ENCODE data around the gene AKAIN1.

Gene AKAIN1, protein sequence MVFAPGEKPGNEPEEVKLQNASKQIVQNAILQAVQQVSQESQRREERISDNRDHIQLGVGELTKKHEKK
- long read RNA-seq, result 0 reads

DNA sequence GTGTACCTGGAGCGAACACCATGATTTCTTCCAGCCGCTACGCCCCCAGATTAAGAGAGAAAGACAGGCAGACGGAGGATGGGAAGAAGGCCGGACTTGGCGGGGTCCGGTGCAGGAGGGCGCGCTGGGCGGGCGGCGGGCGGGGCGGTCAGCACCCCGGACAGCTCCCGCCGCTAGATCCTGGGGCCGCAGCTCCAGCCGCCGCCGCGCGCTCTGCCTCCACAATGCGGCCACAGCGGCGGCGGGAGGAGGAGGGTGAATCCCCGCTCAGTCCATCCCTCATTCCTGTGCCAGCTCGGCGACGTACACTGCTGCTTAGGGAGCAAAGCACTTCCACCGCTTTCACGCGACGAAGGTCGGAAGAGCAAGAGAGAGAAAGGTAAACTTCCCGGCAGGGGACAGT is at the start of gene AKAIN1:
TSS of gene AKAIN1 (minus strand) at position 226 of the 403 bp plus-strand sequence. CDS start at position 22, 204 bp downstream.
- DNase-seq (ENCODE audit: low read depth in 1 of 2, low spot score in 1 of 2), result peak in 1 of 2 experiments; percentile 9
- Histone ChIP-seq H3K4me3 (replicated peaks; ENCODE audit: insufficient read depth, low read length) (no peak within 1 kb of the TSS), H3K27me3 (ENCODE audit: insufficient read depth, poor library complexity, severe bottlenecking) (peaks cover 39% of the 10 kb centered on the region), H3K27ac (replicated peaks) (no peak within 1 kb of the TSS)
- TF ChIP-seq, protein P1, sequence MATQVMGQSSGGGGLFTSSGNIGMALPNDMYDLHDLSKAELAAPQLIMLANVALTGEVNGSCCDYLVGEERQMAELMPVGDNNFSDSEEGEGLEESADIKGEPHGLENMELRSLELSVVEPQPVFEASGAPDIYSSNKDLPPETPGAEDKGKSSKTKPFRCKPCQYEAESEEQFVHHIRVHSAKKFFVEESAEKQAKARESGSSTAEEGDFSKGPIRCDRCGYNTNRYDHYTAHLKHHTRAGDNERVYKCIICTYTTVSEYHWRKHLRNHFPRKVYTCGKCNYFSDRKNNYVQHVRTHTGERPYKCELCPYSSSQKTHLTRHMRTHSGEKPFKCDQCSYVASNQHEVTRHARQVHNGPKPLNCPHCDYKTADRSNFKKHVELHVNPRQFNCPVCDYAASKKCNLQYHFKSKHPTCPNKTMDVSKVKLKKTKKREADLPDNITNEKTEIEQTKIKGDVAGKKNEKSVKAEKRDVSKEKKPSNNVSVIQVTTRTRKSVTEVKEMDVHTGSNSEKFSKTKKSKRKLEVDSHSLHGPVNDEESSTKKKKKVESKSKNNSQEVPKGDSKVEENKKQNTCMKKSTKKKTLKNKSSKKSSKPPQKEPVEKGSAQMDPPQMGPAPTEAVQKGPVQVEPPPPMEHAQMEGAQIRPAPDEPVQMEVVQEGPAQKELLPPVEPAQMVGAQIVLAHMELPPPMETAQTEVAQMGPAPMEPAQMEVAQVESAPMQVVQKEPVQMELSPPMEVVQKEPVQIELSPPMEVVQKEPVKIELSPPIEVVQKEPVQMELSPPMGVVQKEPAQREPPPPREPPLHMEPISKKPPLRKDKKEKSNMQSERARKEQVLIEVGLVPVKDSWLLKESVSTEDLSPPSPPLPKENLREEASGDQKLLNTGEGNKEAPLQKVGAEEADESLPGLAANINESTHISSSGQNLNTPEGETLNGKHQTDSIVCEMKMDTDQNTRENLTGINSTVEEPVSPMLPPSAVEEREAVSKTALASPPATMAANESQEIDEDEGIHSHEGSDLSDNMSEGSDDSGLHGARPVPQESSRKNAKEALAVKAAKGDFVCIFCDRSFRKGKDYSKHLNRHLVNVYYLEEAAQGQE (IDR thresholded peaks at IDR 0.05; ENCODE audit: insufficient replicate concordance, low read depth), result peak; percentile 99
- TF ChIP-seq GABPA (IDR thresholded peaks at IDR 0.05; ENCODE audit: low read depth), result no peak
- no peak for TF ChIP-seq SPI1 (IDR thresholded peaks at IDR 0.05; ENCODE audit: borderline replicate concordance, low read depth)

DNA sequence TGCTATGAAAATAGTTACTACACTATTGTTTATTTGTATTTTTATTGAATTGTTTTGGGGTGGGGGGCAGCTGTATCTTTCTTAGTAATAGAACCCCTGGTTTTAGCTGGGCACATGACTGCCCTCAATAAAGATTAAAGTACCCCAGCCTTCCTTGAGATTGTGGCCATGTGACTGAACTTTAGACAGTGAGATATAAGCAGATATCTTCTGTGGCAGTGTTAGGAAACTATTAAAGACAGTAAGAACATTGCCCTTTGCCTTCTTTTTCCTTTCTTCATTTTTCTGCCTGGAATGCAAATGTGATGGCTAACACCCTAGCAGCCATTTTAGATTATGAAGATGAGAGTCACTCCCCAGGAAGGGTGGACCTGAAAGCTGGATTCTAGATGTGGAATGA is 47.9 kb upstream of the AKAIN1 start:
- DNase-seq (ENCODE audit: low read depth in 1 of 2, low spot score in 1 of 2), result no peak
- H3K27ac ChIP-seq (replicated peaks), result no peak overlapping the region
- TF ChIP-seq, protein P2, sequence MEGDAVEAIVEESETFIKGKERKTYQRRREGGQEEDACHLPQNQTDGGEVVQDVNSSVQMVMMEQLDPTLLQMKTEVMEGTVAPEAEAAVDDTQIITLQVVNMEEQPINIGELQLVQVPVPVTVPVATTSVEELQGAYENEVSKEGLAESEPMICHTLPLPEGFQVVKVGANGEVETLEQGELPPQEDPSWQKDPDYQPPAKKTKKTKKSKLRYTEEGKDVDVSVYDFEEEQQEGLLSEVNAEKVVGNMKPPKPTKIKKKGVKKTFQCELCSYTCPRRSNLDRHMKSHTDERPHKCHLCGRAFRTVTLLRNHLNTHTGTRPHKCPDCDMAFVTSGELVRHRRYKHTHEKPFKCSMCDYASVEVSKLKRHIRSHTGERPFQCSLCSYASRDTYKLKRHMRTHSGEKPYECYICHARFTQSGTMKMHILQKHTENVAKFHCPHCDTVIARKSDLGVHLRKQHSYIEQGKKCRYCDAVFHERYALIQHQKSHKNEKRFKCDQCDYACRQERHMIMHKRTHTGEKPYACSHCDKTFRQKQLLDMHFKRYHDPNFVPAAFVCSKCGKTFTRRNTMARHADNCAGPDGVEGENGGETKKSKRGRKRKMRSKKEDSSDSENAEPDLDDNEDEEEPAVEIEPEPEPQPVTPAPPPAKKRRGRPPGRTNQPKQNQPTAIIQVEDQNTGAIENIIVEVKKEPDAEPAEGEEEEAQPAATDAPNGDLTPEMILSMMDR (IDR thresholded peaks at IDR 0.05; ENCODE audit: insufficient read depth, low read length), result no peak
- no peak for TF ChIP-seq GABPA (IDR thresholded peaks at IDR 0.05; ENCODE audit: low read depth)
- TF ChIP-seq, protein P1 (IDR thresholded peaks at IDR 0.05; ENCODE audit: insufficient replicate concordance, low read depth), result no peak
- no peak for TF ChIP-seq SPI1 (IDR thresholded peaks at IDR 0.05; ENCODE audit: borderline replicate concordance, low read depth)
- TF ChIP-seq POLR2AphosphoS5 (IDR thresholded peaks at IDR 0.05; ENCODE audit: low read depth), result no peak
- no peaks in the 10 kb centered on the region for H3K27me3 ChIP-seq (ENCODE audit: insufficient read depth, poor library complexity, severe bottlenecking)
- H3K4me3 ChIP-seq (replicated peaks; ENCODE audit: insufficient read depth, low read length), result no peak overlapping the region

DNA sequence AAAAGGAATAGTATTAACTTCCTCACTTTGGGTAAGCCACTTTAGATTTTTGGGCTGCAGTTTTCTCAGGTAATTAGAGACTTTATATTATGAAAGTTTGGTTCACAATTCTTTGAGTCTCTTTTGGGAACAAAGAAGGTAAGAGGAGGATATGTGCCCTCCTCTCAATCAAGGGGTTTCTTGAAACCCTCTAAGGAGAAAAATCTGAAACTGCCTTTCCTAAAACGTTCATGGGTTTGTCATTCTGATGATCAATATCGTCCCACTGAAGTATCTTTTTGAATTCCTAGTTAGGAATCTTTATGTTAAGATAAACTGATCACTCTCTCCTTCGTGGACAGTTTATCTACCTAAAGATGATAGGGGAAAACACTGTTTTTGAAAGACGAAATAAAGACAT is 42.4 kb upstream of the AKAIN1 start:
- Histone ChIP-seq H3K4me3 (replicated peaks; ENCODE audit: insufficient read depth, low read length) (no peak overlapping the region), H3K27ac (replicated peaks) (no peak overlapping the region), H3K27me3 (ENCODE audit: insufficient read depth, poor library complexity, severe bottlenecking) (no peaks in the 10 kb centered on the region)
- TF ChIP-seq, protein P2 (IDR thresholded peaks at IDR 0.05; ENCODE audit: insufficient read depth, low read length), result no peak
- TF ChIP-seq POLR2AphosphoS5 (IDR thresholded peaks at IDR 0.05; ENCODE audit: low read depth) (no peak), GABPA (IDR thresholded peaks at IDR 0.05; ENCODE audit: low read depth) (no peak), SPI1 (IDR thresholded peaks at IDR 0.05; ENCODE audit: borderline replicate concordance, low read depth) (no peak)
- TF ChIP-seq, protein P1 (IDR thresholded peaks at IDR 0.05; ENCODE audit: insufficient replicate concordance, low read depth), result no peak
- no peak for DNase-seq (ENCODE audit: low read depth in 1 of 2, low spot score in 1 of 2)

Measured in HL-60 (cell line).